Hematopoietic multipotent progenitor cell treated with erythropoietin and hydrocortisone succinate and interleukin-3 and kit ligand, for 4 days (in vitro differentiated cells): ENCODE results near the gene HDGFL2.
"Not testable (repeated sequence)": the region's sequence is repeated elsewhere in the genome, so short reads cannot be mapped to it uniquely, and the experiment has no call there.

Experiments
- DNase-seq: peaks from one replicate; pipeline ENCODE4 v3.0.0-alpha.2; 2015

Gene HDGFL2

DNA sequence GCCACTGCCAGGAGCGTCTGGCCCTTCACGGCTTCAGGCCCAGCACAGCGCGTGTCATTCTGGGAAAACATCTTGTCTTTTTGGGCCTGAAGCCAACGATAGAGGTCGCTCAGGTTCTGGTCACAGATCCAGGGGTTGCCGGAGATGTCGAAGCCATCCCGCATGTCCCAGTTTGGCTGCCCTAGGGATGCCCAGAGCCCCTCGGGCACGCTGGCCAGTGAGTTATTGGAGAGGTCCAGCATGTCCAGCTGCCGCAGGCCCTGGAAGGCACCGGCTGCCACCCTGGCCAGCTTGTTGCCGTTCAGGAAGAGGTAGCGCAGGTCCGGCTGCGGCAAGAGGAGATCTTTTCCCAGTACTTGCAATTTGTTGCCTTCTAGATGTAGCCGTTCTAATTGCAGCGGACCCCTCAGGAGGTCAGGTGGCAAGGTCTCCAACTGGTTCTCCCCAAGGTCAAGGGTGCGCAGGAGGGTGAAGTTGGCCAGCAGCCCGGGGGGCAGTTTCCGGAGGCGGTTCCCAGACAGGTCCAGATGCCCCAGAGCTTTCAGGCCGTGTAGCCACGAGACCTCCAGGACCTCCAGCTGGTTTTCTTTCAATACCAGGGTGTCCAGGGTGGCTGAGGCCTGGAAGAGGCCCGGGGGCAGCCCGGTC is 66.0 kb downstream of the HDGFL2 start:
- DNase-seq = no peak

DNA sequence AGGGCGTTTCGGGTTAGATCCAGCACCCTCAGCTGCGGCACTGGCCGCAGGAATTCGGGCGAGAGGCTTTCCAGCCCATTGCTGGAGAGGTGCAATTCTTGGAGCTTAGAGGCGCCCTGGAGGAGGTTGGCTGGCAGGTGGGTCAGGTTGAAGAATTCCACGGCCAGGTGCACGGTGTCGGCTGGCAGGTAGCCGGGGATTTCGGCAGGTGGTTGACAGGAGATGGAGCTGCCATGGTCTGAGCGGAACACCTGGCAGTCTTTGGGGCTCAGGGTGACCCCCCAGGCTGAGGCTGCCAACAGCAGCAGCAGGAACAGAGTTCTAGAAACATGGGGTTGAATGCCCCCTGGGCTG is 66.5 kb downstream of the HDGFL2 start:
- no peak for DNase-seq

DNA sequence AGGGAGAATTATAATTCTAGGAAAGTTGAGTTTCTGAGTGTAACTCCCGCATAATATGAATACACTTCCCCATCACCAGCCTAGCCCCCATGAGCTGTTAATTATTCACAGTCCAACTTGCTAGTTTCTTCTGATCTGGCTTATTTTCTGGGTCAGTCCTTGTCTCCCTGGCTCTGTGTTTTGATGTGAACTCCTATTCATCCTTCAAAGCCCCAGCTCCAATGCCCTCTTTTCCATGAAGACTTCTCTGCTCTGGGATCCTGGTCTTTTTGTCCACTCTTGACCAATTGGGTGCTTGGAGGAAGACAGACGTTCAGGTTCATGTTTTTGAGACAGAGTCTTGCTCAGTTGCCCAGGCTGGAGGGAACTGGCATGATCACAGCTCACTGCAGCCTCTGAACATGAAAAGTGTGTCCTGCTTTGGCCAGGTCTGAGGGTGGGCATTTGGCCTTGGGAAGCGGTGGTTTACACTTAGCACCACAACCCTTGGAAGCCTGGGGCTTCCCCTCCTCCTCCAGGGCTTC is 67.1 kb downstream of the HDGFL2 start:
- DNase-seq = no peak

DNA sequence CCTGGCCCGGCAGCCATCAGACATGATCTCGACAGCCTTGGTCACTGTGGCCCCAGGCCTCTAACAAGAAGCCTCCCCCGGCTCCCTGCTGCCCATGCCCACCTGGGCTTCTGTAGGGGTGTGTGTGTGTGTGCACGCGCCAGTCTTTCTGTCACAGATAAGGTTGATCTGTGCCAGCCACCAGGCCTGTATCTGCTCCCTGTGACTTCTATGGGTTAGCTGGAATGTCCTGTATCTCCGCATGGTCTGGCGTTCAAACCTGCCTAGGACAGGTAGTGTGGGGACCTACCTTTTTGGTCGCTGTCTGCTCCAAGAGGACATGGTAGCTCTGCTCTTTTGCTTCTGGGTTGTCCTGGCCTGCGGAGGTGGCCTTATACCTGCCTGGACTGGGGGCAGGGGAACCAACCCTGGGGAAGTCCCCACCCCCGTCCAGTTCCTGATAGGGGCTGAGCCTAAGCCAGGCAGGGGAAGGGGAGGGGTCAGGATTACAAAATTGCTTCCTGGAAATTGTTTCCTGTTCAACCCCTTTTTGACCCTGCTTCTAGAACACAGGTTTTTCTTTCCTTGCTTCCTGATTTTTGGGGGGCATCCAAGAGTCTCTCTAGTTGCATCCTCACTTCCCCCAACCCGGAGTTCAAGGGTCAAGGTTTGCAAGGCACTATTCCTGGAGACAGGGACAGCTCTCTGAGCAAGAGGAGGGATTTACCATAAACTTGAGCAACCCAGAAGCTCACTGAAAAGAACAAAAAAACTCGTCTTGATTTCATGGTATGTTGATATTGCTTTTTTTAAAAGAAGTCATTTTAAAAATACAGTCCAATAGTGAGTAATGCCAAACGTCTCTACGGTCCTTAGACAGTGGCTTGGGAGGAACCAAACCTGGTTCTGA is 67.8 kb downstream of the HDGFL2 start, which contains the start of gene LRG1:
LRG1 (minus strand) TSS at position 344 of the 889 bp plus-strand sequence; CDS start at position 321, 23 bp downstream.
- peak; percentile 80 for DNase-seq

DNA sequence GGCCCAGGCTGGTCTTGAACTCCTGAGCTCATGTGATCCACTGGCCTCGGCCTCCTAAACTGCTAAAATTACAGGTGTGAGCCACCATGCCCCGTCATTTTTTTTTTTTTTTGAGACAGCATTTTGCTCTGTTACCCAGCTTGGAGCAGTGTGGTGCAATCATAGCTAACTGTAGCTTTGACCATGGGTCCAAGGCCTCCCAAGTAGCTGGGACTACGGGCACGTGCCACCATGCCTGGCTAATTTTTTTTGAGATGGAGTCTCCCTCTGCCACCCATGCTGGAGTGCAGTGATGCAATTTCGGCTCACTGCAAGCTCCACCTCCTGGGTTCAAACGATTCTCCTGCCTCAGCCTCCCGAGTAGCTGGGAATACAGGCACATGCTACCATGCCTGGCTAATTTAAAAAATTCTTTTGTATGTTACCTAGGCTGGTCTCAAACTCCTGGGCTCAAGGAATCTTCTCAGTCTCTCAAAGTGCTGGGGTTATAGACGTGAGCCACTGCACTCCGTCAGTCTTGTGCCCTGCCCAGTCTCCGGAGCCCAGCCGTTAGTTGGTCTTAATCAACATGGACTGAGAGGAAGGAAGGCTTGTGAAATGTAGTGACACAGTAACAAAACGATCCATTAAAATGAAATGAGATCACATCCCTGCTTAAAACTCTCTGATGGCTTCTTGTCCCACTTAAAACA is 69.2 kb downstream of the HDGFL2 start:
- peak; percentile 58 for DNase-seq

DNA sequence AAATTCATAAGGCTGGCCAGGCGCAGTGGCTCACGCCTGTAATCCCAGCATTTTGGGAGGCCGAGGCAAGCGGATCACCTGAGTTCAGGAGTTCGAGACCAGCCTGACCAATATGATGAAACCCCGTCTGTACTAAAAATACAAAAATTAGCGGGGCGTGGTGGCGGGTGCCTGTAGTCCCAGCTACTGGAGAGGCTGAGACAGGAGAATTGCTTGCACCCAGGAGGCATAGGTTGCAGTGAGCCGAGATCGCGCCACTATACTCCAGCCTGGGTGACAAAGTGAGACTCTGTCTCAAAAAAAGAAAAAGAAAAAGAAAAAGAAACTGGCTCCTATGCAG is 69.7 kb downstream of the HDGFL2 start:
- not testable (repeated sequence) for DNase-seq

DNA sequence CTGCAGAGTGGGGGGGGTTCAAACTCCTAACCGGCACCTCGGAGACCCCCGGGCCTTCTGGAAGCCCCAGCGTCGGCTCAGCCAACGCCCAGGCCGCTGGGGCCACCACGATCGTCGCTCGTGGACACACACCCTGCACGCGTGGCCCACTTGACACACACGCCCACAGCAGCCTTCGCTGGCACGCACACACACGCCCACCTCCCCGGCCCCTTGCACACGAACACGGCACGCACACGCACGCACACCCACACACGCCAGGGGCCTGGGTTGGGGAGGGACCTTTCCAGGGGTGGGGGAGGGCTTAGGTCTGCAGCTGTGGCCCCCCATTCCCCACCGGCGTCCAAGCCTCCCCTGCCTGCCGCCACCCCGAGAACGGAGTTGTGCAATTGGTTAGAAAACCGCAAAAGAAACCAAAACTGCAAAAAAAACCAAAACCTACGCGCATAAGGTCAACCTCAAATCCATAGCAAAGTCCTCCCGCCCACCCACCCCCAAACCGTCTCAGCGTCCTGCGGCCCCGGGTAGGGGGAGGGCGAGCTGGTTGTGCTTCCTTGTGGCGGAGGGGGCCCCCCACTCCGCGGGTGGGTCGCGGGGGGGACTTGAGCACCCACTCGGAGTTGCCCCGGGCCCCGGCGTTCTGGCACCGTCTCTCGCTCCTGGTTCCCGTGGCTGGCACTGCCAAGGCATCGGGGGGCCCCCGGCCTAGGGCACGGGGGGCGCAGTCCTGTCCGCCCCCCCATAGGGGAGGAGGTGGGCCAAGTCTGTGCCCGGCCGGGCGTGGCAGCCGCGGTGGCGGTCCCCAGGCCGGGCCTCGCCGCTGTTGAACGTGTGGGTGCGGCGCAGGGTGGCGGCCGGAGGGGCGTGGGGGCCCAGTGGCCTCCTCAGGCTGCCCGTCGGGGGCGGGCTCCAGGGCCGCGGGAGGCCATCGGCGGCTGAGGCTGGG is 71.1 kb downstream of the HDGFL2 start:
- DNase-seq = peak; percentile 60

DNA sequence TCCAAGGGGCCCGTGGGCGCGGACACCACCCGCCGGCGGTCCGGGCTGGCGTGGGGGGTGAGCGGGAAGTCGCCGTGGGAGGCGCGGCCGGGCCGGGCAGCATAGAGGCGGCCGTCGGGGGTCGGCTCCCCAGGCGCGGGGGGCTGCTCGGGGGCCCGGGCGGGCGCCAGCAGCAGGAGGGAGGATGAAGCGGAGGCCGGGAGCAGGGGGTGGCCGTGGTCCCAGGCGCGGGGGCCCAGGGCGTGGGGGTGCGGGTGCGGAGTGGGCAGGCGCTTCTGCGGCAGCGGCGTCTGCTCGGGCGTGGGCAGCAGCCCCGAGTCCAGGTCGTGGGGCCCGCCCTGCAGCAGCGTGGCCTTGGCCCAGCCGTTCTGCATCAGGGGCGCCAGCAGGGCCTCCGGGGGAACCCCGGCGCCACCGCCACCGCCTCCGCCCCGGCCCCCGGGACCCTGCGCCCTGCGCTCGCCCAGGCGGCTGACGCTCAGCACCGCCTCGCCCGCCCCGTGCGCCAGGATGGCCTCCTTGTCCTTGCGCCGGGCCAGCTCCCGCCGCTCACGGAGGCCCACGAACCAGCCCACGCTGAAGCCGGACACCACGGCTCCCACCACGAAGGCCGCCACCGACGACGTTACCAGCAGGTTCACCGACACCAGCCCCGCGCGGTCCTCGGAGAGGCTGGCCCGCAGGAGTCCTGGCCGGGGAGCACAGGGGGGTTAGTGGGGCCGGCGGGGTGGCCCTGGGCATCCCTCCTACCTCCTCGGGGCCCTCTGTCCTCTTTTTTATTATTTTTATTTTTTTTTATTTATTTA is 71.9 kb downstream of the HDGFL2 start:
- DNase-seq = no peak

DNA sequence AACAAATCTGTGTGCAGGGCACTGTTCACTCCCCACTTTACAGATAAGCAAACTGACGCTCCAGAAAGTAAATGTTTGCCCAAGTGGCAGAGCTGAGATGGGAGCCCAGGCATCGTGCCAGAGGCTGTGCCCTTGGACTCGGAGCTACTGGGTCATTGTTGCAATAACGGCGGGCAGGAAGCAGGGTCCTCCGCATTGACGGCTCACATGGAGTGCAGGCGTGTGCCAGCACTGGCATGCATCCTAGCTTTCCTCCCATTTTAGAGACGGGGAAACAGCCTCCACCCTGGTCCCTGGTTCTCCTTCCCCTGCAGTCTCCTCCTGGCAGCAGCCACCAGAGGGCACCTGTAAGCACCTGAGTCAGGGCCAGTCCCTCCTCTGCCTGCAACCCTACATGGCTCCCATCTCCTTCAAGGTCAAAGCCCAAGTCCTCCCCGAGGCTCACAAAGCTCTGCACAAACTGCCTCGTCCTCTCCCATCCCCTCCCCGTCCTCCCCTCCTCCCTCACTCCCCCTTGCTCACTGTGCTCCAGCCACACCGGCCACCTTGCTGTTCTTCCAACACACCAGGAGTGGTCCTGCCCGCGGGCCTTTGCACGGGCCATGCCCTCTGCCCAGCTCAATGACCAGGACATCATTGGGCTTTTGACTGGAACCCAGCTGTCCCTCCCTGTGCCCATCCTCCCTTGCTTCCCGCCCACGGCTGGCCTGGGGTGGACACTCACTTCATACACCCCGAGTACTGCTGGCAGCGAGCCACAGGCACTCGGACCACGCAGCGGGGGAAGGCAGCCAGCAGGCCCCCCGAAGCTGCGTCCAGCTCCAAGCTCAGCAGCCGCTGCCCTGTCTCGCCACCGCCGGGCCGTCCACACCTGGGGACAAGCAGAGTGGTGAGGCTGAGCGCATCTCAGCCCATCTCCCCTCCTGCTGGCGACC is 75.5 kb downstream of the HDGFL2 start:
- peak; percentile 51 for DNase-seq

DNA sequence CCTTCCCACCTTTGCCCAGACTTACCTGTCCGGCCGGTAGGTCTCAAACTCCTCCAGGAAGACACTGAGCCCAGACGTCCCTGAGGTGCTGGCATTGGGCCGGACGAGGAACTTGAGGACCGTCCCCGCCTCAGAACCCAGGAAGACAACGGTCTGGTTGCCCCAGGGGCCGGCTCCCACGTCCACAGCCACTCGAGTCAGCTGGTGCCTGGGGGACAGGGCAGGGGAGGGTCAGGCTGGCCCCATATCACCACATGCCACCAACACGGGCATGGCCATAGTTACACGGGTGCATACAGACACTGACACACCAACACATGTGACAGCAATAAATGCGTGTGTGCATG is 76.1 kb downstream of the HDGFL2 start:
- DNase-seq = no peak

DNA sequence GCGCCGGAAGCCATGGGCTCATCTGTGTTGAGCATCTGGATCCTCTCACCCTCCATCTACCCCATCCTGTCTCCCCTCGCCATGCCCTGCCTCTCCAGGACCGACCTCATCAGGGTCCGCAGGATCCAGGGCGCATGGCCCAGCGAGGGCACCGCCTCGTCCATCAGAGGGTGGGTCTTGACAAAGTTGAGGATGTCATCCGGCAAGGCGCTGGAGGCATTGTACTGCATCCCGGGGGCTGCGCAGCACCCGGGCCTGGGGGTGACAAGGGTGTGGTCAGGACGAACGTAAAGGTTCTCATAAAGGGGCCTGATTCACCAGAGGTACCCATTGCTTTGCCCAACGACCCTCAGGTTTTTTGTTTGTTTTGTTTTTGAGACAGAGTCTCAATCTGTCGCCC is 77.9 kb downstream of the HDGFL2 start:
- DNase-seq = no peak

DNA sequence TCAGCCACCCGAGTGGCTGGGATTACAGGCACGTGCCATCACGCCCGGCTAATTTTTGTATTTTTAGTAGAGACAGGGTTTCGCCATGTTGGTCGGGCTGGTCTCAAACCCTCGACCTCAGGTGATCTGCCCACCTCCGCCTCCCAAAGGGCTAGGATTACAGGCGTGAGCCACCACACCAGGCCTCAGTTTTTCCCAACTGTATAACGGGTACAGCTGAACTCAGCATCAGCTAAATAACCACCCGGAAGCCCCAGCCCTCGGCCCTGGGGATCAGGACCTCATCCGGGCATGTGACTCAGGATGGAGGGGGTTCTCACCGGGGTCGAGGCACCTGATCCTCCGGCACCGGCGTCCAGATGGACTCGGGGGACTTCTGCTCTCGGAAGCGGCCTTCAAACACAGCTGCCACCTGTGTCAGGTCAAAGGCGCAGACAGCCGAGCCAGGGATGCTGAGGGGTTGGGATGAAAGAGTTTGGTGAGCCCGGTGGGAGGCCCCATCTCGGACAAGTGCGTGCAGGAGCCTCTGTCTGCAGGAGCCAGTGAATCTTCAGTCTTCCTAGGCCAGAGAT is 78.5 kb downstream of the HDGFL2 start:
- DNase-seq = no peak
